SK-N-SH (cell line): ENCODE results near the gene MSL1. TPM values are rescaled to one million over a fixed set of nuclear protein-coding genes. Genes with fewer than 3 reads are reported as not detected.

Source experiments
- CTCF ChIA-PET: fragments of 300-600, 350-600 bp; formaldehyde crosslinking; extraction: SDS; loops from one replicate; lab custom pipeline; 2021; lab: Yijun Ruan, JAX
- POLR2A ChIA-PET: fragments of 350-600 bp; sonication (Branson Sonifier 250); formaldehyde crosslinking; extraction: SDS; loops from one replicate; lab custom pipeline; 2020; ENCODE audit warnings: antibody characterized with exemption, inconsistent platforms; lab: Yijun Ruan, JAX
- DNase-seq: peaks from one replicate; pipeline ENCODE4 v3.0.0; 2012
- H2AFZ ChIP-seq: fragments of 200-600 bp; sonication (generic); 2 replicates; pipeline ENCODE4 v1.8.1; 2016; ENCODE audit warnings: antibody characterized with exemption, mild to moderate bottlenecking, low read depth
- H3F3A ChIP-seq: fragments of 200-600 bp; sonication (generic); replicated peaks from 2 replicates; pipeline ENCODE3; 2016; ENCODE audit warnings: antibody characterized with exemption, mild to moderate bottlenecking; ENCODE audit not compliant: insufficient read depth
- H3K27ac ChIP-seq, 2 experiments: fragments of 200-500 bp in 1 of 2; fragments of 200-600 bp in 1 of 2; sonication (Bioruptor generic) in 1 of 2; sonication (generic), shearing (Covaris generic) in 1 of 2; 2 replicates each; pipeline versions ENCODE4 v1.5.1 to v1.6.1; 2014 to 2016; ENCODE audit warnings: low read depth in 2 of 2, inconsistent platforms in 1 of 2, low read length in 1 of 2, mild to moderate bottlenecking in 1 of 2, mixed read lengths in 1 of 2
- H3K27me3 ChIP-seq: fragments of 200-600 bp; sonication (generic), shearing (Covaris generic); 2 replicates; pipeline ENCODE4 v1.6.1; 2016; ENCODE audit warnings: mixed run types; ENCODE audit not compliant: insufficient read depth
- H3K36me3 ChIP-seq, 2 experiments: fragments of 200-500 bp in 1 of 2; fragments of 200-600 bp in 1 of 2; sonication (Bioruptor generic) in 1 of 2; sonication (generic) in 1 of 2; replicated peaks in 1 of 2; 2 replicates each; pipeline versions ENCODE3 to v1.5.1; 2014 to 2016; ENCODE audit warnings: low read length in 1 of 2, mild to moderate bottlenecking in 1 of 2; ENCODE audit not compliant: insufficient read depth in 2 of 2, control insufficient read depth in 1 of 2
- H3K4me1 ChIP-seq, 2 experiments: fragments of 200-500 bp in 1 of 2; fragments of 200-600 bp in 1 of 2; sonication (Bioruptor generic) in 1 of 2; sonication (generic), shearing (Covaris generic) in 1 of 2; 2 replicates each; pipeline versions ENCODE4 v1.5.1 to v1.6.1; 2014 to 2016; ENCODE audit warnings: low read depth in 1 of 2, low read length in 1 of 2, mixed run types in 1 of 2; ENCODE audit not compliant: insufficient read depth in 2 of 2, control insufficient read depth in 1 of 2
- H3K4me2 ChIP-seq: fragments of 200-600 bp; sonication (generic), shearing (Covaris generic); 2 replicates; pipeline ENCODE4 v1.6.1; 2017; ENCODE audit warnings: mixed run types
- H3K4me3 ChIP-seq, 2 experiments: fragments of 200-500 bp in 1 of 2; fragments of 200-600 bp in 1 of 2; sonication (Bioruptor generic) in 1 of 2; sonication (generic), shearing (Covaris generic) in 1 of 2; 2 replicates each; pipeline versions ENCODE4 v1.5.1 to v1.8.1; 2014 to 2016; ENCODE audit warnings: low read depth in 2 of 2, inconsistent platforms in 1 of 2, low read length in 1 of 2, mild to moderate bottlenecking in 1 of 2, mixed read lengths in 1 of 2, moderate library complexity in 1 of 2
- H3K79me2 ChIP-seq: fragments of 200-600 bp; sonication (generic); 2 replicates; pipeline ENCODE4 v1.8.1; 2017; ENCODE audit warnings: mild to moderate bottlenecking; ENCODE audit not compliant: insufficient read depth
- H3K9ac ChIP-seq: fragments of 200-600 bp; sonication (generic); 2 replicates; pipeline ENCODE4 v1.6.1; 2017; ENCODE audit warnings: mixed run types
- H3K9me2 ChIP-seq: fragments of 200-600 bp; sonication (generic); 2 replicates; pipeline ENCODE4 v1.6.1; 2017; ENCODE audit warnings: mixed run types
- H3K9me3 ChIP-seq: fragments of 200-600 bp; sonication (generic); 2 replicates; pipeline ENCODE4 v1.6.1; 2017; ENCODE audit warnings: mixed run types, mild to moderate bottlenecking, moderate library complexity
- H4K20me1 ChIP-seq: fragments of 200-600 bp; sonication (generic); 2 replicates; pipeline ENCODE4 v1.6.1; 2017; ENCODE audit warnings: mild to moderate bottlenecking, mixed run types; ENCODE audit not compliant: insufficient read depth
- EP300 ChIP-seq, 2 experiments: IDR thresholded peaks; 2 replicates each; pipeline versions ENCODE4 v1.4.0 to v1.6.1; 2012; ENCODE audit warnings: borderline replicate concordance in 1 of 2, low read depth in 1 of 2, low read length in 1 of 2
- EZH2phosphoT487 ChIP-seq: fragments of 200-600 bp; sonication (generic); IDR thresholded peaks from 2 replicates; pipeline ENCODE4 v1.6.1; 2017; ENCODE audit warnings: low read depth, mixed run types, mild to moderate bottlenecking, antibody characterized with exemption, moderate library complexity, borderline replicate concordance
- FOSL2 ChIP-seq: IDR thresholded peaks from 2 replicates; pipeline ENCODE4 v1.4.0; 2012; ENCODE audit warnings: low read depth, mild to moderate bottlenecking, moderate library complexity, borderline replicate concordance
- GABPA ChIP-seq: IDR thresholded peaks from 2 replicates; pipeline ENCODE4 v1.4.0; 2012; ENCODE audit warnings: low read depth, mild to moderate bottlenecking
- JUND ChIP-seq: IDR thresholded peaks from 2 replicates; pipeline ENCODE4 v1.4.0; 2012
- MEF2A ChIP-seq: IDR thresholded peaks from 2 replicates; pipeline ENCODE4 v1.4.0; 2012; ENCODE audit warnings: low read depth, borderline replicate concordance
- MXI1 ChIP-seq: IDR thresholded peaks from 2 replicates; pipeline ENCODE4 v1.6.1; 2012; ENCODE audit warnings: mild to moderate bottlenecking, low read depth, low read length, improper control_type of control experiment
- NRF1 ChIP-seq: IDR thresholded peaks from 2 replicates; pipeline ENCODE4 v1.6.1; 2012; ENCODE audit warnings: low read depth, mild to moderate bottlenecking, low read length
- RFX5 ChIP-seq: IDR thresholded peaks from 2 replicates; pipeline ENCODE4 v1.6.1; 2012; ENCODE audit warnings: mild to moderate bottlenecking, improper control_type of control experiment, low read length
- RXRA ChIP-seq: IDR thresholded peaks from 2 replicates; pipeline ENCODE4 v1.4.0; 2012; ENCODE audit warnings: low read depth, mild to moderate bottlenecking, borderline replicate concordance
- SIN3A ChIP-seq: IDR thresholded peaks from 2 replicates; pipeline ENCODE4 v1.6.1; 2012; ENCODE audit warnings: low read depth, mild to moderate bottlenecking, low read length, moderate library complexity, borderline replicate concordance
- SMC3 ChIP-seq: IDR thresholded peaks from 2 replicates; pipeline ENCODE4 v1.6.1; 2012; ENCODE audit warnings: low read depth, low read length, improper control_type of control experiment
- TCF12 ChIP-seq: IDR thresholded peaks from 2 replicates; pipeline ENCODE4 v1.4.0; 2012
- YY1 ChIP-seq: IDR thresholded peaks from 2 replicates; pipeline ENCODE4 v1.4.0; 2012; ENCODE audit warnings: low read depth, mild to moderate bottlenecking
- WGBS: methylation state at CpG from one replicate; pipeline ENCODE4 v1.1.6; 2017; ENCODE audit warnings: low lambda C conversion rate; 5-methylcytosine and 5-hydroxymethylcytosine counted together
- polyA plus RNA-seq, 3 experiments: library from polyadenylated mRNA; depleted of rRNA; stranded (reverse); fragments of >200 nt; gene quantifications; 2 replicates each; pipeline ENCODE4 v1.2.3, GENCODE V29; 2012
- TF ChIP-seq, protein P1 (sequence below): IDR thresholded peaks from 2 replicates; pipeline ENCODE4 v1.4.0; 2012; ENCODE audit warnings: low read depth, borderline replicate concordance
- TF ChIP-seq, protein P2 (sequence below): IDR thresholded peaks from 2 replicates; pipeline ENCODE4 v1.4.0; 2012; ENCODE audit warnings: low read depth, borderline replicate concordance
- TF ChIP-seq, protein P3 (sequence below): IDR thresholded peaks from 2 replicates; pipeline ENCODE4; 2012
- TF ChIP-seq, protein P4 (sequence below): fragments of 150-350 bp; IDR thresholded peaks from 2 replicates; pipeline ENCODE4 v1.6.1; 2016; ENCODE audit warnings: mild to moderate bottlenecking, low read depth, low read length

Gene MSL1
- polyA plus RNA-seq, 1 of the 3 experiments (the other 2 are of a cell fraction): 30.2 TPM

DNA sequence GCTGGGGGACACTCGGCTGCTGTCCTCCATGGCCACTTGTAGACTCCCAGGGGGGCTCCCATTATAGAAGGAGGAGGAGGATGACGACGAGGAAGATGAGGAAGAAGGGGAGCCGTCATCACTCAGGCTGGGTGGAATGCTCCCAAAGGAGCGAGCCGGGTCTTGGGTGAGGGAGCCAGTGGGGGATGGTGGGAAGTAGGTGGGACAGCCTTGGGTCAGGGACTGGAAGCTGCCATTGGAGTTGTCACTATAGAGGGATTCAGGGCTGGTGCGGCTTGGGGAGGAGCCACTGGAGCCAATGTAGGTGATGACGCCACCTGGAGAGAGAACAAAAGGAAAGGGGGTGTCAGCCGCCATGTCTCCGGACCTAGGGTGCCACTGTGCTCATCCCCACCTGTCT lies 24.7 kb upstream of the MSL1 start:
- Histone ChIP-seq H2AFZ (no peak overlapping the region), H3K4me1 (peaks cover 11 to 28% of the 10 kb centered on the region in 2 experiments; a peak in 1 of 4 replicates), H3K79me2 (peaks cover 31% of the 10 kb centered on the region), H3K27ac (no peak overlapping the region), H3K9me3 (no peaks in the 10 kb centered on the region), H3K9me2 (no peaks in the 10 kb centered on the region), H3K4me3 (no peak overlapping the region), H3K4me2 (no peak overlapping the region), H3K27me3 (no peaks in the 10 kb centered on the region), H3K9ac (no peak overlapping the region), H3F3A (peaks cover 14% of the 10 kb centered on the region), H3K36me3 (peaks cover 32 to 36% of the 10 kb centered on the region in 2 experiments), H4K20me1 (0 out of 2 replicates have a peak, but pooled peaks cover 5% of the 10 kb centered on the region)
- ChIA-PET POLR2A (no interaction called here), CTCF (interaction anchor here (1.1 to 12.5 kb wide), 5 partner anchors 11 to 62 kb away, joined by 3 to 98 read pairs (median 5); no protein-coding TSS in a partner anchor)
- TF ChIP-seq, protein P1, sequence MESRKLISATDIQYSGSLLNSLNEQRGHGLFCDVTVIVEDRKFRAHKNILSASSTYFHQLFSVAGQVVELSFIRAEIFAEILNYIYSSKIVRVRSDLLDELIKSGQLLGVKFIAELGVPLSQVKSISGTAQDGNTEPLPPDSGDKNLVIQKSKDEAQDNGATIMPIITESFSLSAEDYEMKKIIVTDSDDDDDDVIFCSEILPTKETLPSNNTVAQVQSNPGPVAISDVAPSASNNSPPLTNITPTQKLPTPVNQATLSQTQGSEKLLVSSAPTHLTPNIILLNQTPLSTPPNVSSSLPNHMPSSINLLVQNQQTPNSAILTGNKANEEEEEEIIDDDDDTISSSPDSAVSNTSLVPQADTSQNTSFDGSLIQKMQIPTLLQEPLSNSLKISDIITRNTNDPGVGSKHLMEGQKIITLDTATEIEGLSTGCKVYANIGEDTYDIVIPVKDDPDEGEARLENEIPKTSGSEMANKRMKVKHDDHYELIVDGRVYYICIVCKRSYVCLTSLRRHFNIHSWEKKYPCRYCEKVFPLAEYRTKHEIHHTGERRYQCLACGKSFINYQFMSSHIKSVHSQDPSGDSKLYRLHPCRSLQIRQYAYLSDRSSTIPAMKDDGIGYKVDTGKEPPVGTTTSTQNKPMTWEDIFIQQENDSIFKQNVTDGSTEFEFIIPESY: no peak
- TF ChIP-seq NRF1: no peak
- no peak for TF ChIP-seq RFX5
- TF ChIP-seq MXI1: no peak
- no peak for DNase-seq
- 97% methylated on average over 8 of the region's 10 CpGs for WGBS

DNA sequence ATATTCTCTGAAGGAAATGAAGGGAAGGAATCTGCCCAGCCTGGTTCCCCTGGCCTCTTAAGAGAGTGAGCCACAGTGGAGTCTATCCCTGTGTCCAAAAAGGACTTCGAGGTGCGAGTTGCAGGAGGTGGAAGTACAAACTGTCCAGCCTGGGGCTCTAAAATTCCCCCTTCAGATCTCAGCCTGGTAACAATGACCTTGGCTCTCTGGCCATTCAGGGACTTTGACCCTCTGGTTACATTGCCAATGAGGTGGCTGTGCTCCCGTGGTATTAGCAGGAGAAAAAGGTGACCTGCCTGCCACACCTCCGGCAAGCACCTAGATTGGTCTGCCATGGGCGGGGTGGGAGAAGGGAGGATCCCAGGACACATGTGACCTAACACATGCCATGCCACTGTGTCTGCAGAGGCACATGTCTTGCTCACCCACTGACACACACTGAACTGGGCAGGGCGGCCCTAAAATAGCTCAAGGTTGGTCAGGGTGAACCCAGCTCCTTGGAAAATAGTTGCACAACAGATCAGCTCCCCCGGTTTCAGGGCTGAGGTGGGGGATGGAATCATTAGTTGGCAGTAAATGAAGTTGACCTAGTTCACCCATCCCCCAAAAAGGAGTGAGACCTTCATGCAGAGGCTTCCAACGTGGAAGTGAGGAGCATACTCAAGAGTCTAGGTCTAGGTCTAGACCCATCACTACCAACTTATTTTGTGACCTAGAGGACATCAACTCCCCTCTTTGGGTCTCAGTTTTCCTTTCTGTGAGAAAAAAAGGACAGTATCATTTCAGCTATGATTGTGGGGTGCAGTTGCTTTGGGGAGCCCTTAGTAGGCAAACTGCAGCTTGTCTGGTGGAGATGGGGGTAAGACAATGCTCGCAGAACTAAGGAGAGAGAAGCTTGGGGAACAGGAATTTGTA lies 23.6 kb upstream of the MSL1 start:
- Histone ChIP-seq H3F3A (peaks cover 14% of the 10 kb centered on the region), H3K9me3 (no peaks in the 10 kb centered on the region), H3K9ac (peak overlapping the region; percentile 68), H3K27ac (peak overlapping the region; percentile 71 to 95), H2AFZ (no peak overlapping the region), H3K4me2 (peak overlapping the region; percentile 96), H3K4me1 (peaks cover 13 to 28% of the 10 kb centered on the region in 2 experiments; a peak in 1 of 4 replicates), H4K20me1 (0 out of 2 replicates have a peak, but pooled peaks cover 5% of the 10 kb centered on the region), H3K9me2 (no peaks in the 10 kb centered on the region), H3K79me2 (peaks cover 31% of the 10 kb centered on the region), H3K4me3 (peak overlapping the region; percentile 57 to 73; a peak in 3 of 4 replicates), H3K27me3 (no peaks in the 10 kb centered on the region), H3K36me3 (peaks cover 29 to 30% of the 10 kb centered on the region in 2 experiments)
- CTCF ChIA-PET: interaction anchor here (0.9 to 12.5 kb wide), 11 partner anchors 8 to 79 kb away, joined by 3 to 98 read pairs (median 4); partner anchors contain the start of gene RAPGEFL1
- no peak for DNase-seq
- WGBS: 82% methylated on average over 8 of the region's 9 CpGs
- POLR2A ChIA-PET: interaction anchor here (1.4 to 3.3 kb wide), 3 partner anchors 14 to 121 kb away, joined by 3 to 25 read pairs (median 9); partner anchors contain the start of gene WIPF2
- TF ChIP-seq MXI1 (no peak), TCF12 (no peak), MEF2A (no peak), SMC3 (no peak), GABPA (no peak), JUND (no peak), EP300 (IDR thresholded peaks at IDR 0.05; ENCODE audit: borderline replicate concordance in 1 of 2, low read depth in 1 of 2, low read length in 1 of 2) (no peak), FOSL2 (no peak), EZH2phosphoT487 (no peak), RXRA (no peak), YY1 (no peak), SIN3A (no peak)
- TF ChIP-seq, protein P2, sequence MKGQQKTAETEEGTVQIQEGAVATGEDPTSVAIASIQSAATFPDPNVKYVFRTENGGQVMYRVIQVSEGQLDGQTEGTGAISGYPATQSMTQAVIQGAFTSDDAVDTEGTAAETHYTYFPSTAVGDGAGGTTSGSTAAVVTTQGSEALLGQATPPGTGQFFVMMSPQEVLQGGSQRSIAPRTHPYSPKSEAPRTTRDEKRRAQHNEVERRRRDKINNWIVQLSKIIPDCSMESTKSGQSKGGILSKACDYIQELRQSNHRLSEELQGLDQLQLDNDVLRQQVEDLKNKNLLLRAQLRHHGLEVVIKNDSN: no peak
- TF ChIP-seq, protein P3, sequence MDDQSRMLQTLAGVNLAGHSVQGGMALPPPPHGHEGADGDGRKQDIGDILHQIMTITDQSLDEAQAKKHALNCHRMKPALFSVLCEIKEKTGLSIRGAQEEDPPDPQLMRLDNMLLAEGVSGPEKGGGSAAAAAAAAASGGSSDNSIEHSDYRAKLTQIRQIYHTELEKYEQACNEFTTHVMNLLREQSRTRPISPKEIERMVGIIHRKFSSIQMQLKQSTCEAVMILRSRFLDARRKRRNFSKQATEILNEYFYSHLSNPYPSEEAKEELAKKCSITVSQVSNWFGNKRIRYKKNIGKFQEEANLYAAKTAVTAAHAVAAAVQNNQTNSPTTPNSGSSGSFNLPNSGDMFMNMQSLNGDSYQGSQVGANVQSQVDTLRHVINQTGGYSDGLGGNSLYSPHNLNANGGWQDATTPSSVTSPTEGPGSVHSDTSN: no peak
- TF ChIP-seq, protein P4, sequence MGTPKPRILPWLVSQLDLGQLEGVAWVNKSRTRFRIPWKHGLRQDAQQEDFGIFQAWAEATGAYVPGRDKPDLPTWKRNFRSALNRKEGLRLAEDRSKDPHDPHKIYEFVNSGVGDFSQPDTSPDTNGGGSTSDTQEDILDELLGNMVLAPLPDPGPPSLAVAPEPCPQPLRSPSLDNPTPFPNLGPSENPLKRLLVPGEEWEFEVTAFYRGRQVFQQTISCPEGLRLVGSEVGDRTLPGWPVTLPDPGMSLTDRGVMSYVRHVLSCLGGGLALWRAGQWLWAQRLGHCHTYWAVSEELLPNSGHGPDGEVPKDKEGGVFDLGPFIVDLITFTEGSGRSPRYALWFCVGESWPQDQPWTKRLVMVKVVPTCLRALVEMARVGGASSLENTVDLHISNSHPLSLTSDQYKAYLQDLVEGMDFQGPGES: no peak
- TF ChIP-seq, protein P1: no peak
